AG10803 (cell line): Measurements from ENCODE around the gene CLCN2.
"Not testable (repeated sequence)": the region's sequence is repeated elsewhere in the genome, so short reads cannot be mapped to it uniquely, and the experiment has no call there.

ENCODE experiments used
- DNase-seq: peaks from one replicate; pipeline ENCODE4 v3.0.0; 2010; ENCODE audit warnings: low read depth
- H3K4me3 ChIP-seq: 2 replicates; pipeline ENCODE4 v1.5.1; 2011; ENCODE audit warnings: mild to moderate bottlenecking, low read length, control low read depth
- TF ChIP-seq, protein P1 (sequence below): conservative IDR thresholded peaks from 2 replicates; pipeline ENCODE4 v1.5.1; 2011; ENCODE audit warnings: mild to moderate bottlenecking, low read length, control low read depth, inconsistent platforms

The CLCN2 gene

DNA sequence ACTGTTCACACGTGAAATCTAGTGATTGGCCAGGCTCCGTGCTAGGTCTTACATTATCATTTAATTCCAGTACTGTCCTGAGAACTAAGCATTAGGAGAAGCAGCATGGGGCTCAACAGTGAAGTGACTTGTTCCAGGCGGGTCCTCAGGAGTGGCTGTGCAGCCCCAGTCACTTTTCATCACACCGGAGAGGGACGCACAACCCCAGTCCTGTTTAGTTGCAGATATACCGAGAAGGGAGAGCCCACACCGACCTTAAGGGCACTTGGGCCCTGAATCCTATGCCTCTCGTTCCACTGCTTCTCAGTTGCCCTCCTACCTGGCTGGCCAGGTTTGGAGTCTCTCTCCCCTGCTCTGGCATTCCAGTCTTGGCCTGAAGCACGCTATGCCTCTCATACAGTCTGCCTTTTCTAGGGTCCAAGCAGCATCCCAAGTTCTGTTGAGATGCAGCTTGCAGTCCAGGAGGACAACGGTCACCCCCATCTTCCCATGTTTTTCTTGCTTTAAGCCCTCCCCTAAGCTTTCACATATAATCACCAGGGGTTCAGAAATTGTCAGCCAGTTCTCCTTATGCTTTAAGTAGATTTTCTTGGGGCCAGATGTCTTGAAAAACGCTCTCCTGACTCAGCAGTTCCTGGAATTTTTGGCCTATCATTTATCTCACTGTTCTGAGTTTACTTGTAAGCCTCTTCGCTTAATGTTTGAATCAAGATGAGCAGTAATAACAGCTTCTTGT, 13.9 kb downstream of the CLCN2 start:
- TF ChIP-seq, protein P1, sequence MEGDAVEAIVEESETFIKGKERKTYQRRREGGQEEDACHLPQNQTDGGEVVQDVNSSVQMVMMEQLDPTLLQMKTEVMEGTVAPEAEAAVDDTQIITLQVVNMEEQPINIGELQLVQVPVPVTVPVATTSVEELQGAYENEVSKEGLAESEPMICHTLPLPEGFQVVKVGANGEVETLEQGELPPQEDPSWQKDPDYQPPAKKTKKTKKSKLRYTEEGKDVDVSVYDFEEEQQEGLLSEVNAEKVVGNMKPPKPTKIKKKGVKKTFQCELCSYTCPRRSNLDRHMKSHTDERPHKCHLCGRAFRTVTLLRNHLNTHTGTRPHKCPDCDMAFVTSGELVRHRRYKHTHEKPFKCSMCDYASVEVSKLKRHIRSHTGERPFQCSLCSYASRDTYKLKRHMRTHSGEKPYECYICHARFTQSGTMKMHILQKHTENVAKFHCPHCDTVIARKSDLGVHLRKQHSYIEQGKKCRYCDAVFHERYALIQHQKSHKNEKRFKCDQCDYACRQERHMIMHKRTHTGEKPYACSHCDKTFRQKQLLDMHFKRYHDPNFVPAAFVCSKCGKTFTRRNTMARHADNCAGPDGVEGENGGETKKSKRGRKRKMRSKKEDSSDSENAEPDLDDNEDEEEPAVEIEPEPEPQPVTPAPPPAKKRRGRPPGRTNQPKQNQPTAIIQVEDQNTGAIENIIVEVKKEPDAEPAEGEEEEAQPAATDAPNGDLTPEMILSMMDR = no peak
- DNase-seq = peak; percentile 60
- no peak overlapping the region for H3K4me3 ChIP-seq

DNA sequence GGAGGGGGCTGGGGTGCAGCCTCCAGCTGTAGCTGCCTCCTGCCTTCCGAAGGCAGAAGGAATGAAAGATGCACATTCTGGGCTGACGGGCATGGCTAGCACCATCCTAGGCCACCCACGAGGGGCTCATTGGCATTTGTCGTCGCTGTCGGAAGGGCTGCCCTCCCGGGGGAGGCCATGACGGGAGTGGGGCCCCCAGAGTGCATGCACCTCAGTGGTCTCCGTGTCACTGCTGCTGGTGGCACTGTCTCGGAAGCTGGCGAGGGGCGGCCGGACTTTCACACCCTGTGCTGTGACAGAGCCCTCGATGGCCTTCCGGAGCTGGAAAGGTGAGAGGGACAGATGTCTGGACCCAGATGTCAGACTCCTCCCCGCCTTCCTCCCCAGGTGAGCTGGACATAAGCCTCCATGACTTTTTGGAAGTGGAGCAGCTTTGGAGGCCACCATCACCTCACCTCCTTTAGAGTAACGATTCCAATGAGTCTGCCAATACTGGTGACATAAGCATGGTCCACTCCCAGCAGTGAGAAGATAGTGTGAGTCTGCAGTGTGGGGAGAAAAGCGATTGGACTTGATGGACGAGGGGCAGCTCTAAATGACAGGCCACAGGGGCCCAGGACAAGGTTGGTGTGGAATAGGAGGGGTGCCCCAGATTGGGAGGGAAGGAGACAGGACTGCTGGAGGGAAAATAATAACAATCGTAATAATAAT, 14.8 kb downstream of the CLCN2 start:
- DNase-seq = no peak
- H3K4me3 ChIP-seq = no peak overlapping the region
- TF ChIP-seq, protein P1 = no peak

DNA sequence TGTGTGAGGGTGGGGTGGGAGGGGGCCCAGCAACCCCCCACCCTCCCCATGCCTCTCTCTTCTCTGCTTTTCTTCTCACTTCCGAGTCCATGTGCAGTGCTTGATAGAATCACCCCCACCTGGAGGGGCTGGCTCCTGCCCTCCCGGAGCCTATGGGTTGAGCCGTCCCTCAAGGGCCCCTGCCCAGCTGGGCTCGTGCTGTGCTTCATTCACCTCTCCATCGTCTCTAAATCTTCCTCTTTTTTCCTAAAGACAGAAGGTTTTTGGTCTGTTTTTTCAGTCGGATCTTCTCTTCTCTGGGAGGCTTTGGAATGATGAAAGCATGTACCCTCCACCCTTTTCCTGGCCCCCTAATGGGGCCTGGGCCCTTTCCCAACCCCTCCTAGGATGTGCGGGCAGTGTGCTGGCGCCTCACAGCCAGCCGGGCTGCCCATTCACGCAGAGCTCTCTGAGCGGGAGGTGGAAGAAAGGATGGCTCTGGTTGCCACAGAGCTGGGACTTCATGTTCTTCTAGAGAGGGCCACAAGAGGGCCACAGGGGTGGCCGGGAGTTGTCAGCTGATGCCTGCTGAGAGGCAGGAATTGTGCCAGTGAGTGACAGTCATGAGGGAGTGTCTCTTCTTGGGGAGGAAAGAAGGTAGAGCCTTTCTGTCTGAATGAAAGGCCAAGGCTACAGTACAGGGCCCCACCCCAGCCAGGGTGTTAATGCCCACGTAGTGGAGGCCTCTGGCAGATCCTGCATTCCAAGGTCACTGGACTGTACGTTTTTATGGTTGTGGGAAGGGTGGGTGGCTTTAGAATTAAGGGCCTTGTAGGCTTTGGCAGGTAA, 15.9 kb downstream of the CLCN2 start:
- H3K4me3 ChIP-seq = no peak overlapping the region
- TF ChIP-seq, protein P1 = peak; percentile 63
- DNase-seq = peak; percentile 72

DNA sequence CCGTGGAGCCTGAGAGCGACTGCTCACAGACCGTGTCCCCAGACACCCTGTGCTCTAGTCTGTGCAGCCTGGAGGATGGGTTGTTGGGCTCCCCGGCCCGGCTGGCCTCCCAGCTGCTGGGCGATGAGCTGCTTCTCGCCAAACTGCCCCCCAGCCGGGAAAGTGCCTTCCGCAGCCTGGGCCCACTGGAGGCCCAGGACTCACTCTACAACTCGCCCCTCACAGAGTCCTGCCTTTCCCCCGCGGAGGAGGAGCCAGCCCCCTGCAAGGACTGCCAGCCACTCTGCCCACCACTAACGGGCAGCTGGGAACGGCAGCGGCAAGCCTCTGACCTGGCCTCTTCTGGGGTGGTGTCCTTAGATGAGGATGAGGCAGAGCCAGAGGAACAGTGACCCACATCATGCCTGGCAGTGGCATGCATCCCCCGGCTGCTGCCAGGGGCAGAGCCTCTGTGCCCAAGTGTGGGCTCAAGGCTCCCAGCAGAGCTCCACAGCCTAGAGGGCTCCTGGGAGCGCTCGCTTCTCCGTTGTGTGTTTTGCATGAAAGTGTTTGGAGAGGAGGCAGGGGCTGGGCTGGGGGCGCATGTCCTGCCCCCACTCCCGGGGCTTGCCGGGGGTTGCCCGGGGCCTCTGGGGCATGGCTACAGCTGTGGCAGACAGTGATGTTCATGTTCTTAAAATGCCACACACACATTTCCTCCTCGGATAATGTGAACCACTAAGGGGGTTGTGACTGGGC, 16.7 kb downstream of the CLCN2 start:
- DNase-seq = no peak
- no peak overlapping the region for H3K4me3 ChIP-seq
- TF ChIP-seq, protein P1 = no peak

DNA sequence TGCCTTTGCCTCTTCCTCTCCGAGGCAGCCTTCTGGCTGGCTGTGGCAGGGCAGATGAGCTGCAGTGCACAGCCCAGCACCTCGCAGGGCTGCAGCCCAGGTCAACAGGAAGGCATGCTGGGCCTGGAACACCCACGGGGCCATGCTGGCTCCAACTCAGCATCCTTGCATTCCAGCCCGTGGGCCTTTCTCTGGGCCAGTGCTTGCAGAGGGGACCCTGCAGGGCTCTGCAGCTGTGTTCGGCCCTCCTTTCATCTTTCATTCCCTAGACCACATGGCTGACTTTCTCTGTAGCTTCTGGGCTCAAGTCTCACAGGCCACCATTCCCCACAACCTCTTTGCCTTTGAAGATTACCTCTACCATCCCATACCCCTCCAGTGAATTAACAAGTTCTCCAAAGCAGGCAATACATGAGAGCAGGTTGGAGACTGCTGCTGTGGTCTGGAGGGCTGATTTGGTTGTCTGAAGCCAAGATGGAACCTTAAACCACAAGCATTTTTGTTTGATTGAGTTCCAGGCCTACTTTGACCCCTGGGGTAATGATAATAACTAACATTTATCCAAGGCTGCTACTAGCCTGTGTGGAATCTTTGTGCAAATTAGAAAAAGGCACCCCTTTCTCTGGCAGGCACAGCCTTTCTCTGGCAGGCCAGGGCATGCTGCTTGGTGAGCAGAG, 18.1 kb downstream of the CLCN2 start:
- DNase-seq = no peak
- TF ChIP-seq, protein P1 = no peak
- H3K4me3 ChIP-seq = no peak overlapping the region

DNA sequence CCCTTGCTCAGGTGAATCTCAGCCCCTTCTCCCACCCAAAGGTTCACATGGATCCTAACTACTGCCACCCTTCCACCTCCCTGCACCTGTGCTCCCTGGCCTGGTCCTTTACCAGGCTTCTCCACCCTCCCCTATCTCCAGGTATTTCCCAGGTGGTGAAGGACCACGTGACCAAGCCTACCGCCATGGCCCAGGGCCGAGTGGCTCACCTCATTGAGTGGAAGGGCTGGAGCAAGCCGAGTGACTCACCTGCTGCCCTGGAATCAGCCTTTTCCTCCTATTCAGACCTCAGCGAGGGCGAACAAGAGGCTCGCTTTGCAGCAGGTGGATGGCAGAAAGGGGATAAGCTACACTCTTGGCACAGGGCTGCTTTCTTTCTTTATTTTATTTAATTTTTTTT, 19.5 kb downstream of the CLCN2 start:
- H3K4me3 ChIP-seq = no peak overlapping the region
- TF ChIP-seq, protein P1 = no peak
- DNase-seq = no peak

DNA sequence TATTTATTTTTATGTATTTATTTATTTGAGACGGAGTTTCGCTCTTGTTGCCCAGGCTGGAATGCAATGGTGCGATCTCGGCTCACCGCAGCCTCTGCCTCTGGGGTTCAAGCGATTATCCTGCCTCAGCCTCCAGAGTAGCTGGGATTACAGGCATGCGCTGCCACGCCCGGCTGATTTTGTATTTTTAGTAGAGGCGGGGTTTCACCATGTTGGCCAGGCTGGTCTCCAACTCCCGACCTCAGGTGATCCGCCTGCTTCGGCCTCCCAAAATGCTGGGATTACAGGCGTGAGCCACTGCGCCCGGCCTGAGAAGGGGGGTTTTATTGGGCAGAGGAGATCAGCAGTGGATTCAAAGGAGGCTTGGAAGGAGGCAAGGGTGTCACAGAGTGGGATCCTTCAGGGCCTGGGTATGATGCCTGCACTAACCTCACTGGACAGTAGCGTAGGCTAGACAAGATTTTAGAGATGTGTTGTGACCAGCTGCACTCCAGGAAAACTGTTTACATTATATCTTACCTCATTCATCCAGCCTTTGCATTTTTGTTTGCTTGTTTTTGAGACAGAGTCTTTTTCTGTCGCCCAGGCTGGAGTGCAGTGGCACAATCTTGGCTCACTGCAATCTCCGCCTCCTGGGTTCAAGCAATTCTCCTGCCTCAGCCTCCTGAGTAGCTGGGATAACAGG, 21.8 kb downstream of the CLCN2 start:
- DNase-seq, H3K4me3 ChIP-seq: not testable (repeated sequence)
